ENCODE results near the gene CPNE9.

Gene CPNE9

DNA sequence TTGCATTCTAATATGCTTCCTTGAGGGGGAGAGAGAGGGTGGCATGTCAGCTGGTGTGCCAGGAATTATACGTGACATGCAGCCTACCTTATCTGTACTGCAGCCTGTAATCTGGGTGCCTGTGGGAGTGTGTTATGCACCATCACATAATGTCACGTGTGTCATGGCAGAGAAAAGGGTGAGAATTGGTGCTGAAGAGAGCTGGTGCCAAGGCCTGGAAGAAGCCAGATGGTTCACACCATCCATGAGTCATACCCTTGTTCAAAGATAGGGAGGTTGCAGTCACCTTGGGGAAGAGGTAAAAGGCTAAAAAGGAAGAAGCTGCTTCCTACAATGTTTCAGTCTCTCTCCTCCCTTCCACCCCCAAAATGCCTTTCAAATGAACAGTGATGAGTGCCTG, 33.2 kb downstream of the CPNE9 start:
- Histone ChIP-seq H3K36me3 (replicated peaks; ENCODE audit: low read depth, low read length) (peaks cover 47% of the 10 kb centered on the region), H3K9me3 (ENCODE audit: insufficient read depth, low read length) (no peaks in the 10 kb centered on the region), H3K79me2 (ENCODE audit: low read length) (peaks cover 40% of the 10 kb centered on the region)

DNA sequence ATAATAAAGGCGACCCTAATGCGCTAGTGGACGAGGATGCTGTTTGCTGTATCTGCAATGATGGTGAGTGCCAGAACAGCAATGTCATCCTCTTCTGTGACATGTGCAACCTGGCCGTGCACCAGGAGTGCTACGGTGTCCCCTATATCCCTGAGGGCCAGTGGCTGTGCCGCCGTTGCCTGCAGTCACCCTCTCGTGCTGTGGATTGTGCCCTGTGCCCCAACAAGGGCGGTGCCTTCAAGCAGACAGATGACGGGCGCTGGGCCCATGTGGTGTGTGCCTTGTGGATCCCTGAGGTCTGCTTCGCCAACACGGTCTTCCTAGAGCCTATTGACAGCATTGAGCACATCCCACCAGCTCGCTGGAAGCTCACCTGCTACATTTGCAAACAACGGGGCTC, 35.5 kb downstream of the CPNE9 start:
- Histone ChIP-seq H3K36me3 (replicated peaks; ENCODE audit: low read depth, low read length) (peaks cover 67% of the 10 kb centered on the region), H3K27ac (ENCODE audit: low read length) (no peak overlapping the region), H2AFZ (ENCODE audit: low read depth, low read length) (no peak overlapping the region), H3K4me3 (ENCODE audit: low read length) (no peak overlapping the region), H3K27me3 (ENCODE audit: low read depth, low read length) (no peaks in the 10 kb centered on the region), H3K79me2 (ENCODE audit: low read length) (peaks cover 16% of the 10 kb centered on the region), H3K9me3 (ENCODE audit: insufficient read depth, low read length) (no peaks in the 10 kb centered on the region), H3K9ac (ENCODE audit: low read length) (no peak overlapping the region), H3K4me1 (ENCODE audit: low read length) (no peaks in the 10 kb centered on the region), H3K4me2 (ENCODE audit: low read length) (no peak overlapping the region), H4K20me1 (ENCODE audit: insufficient read depth, low read length) (peaks cover 2% of the 10 kb centered on the region; the same call in 1 of the 2 replicates)
- TF ChIP-seq, protein P1, sequence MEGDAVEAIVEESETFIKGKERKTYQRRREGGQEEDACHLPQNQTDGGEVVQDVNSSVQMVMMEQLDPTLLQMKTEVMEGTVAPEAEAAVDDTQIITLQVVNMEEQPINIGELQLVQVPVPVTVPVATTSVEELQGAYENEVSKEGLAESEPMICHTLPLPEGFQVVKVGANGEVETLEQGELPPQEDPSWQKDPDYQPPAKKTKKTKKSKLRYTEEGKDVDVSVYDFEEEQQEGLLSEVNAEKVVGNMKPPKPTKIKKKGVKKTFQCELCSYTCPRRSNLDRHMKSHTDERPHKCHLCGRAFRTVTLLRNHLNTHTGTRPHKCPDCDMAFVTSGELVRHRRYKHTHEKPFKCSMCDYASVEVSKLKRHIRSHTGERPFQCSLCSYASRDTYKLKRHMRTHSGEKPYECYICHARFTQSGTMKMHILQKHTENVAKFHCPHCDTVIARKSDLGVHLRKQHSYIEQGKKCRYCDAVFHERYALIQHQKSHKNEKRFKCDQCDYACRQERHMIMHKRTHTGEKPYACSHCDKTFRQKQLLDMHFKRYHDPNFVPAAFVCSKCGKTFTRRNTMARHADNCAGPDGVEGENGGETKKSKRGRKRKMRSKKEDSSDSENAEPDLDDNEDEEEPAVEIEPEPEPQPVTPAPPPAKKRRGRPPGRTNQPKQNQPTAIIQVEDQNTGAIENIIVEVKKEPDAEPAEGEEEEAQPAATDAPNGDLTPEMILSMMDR (IDR thresholded peaks at IDR 0.05; ENCODE audit: low read depth, low read length) = no peak
- no peak for TF ChIP-seq EZH2phosphoT487 (IDR thresholded peaks at IDR 0.05; ENCODE audit: low read depth)

More for the DNA sequence above, 33.2 kb downstream of the CPNE9 start:
- H4K20me1 ChIP-seq (ENCODE audit: insufficient read depth, low read length) = peaks cover 19% of the 10 kb centered on the region
- no peak overlapping the region for H3K4me3 ChIP-seq (ENCODE audit: low read length)
- H3K4me1 ChIP-seq (ENCODE audit: low read length) = peaks cover 9% of the 10 kb centered on the region
- no peaks in the 10 kb centered on the region for H3K27me3 ChIP-seq (ENCODE audit: low read depth, low read length)
- no peak overlapping the region for H3K27ac ChIP-seq (ENCODE audit: low read length)
- no peak overlapping the region for H3K9ac ChIP-seq (ENCODE audit: low read length)
- H3K4me2 ChIP-seq (ENCODE audit: low read length) = no peak overlapping the region
- H2AFZ ChIP-seq (ENCODE audit: low read depth, low read length) = no peak overlapping the region
- TF ChIP-seq, protein P1 (IDR thresholded peaks at IDR 0.05; ENCODE audit: low read depth, low read length) = no peak
- no peak for TF ChIP-seq EZH2phosphoT487 (IDR thresholded peaks at IDR 0.05; ENCODE audit: low read depth)

DNA sequence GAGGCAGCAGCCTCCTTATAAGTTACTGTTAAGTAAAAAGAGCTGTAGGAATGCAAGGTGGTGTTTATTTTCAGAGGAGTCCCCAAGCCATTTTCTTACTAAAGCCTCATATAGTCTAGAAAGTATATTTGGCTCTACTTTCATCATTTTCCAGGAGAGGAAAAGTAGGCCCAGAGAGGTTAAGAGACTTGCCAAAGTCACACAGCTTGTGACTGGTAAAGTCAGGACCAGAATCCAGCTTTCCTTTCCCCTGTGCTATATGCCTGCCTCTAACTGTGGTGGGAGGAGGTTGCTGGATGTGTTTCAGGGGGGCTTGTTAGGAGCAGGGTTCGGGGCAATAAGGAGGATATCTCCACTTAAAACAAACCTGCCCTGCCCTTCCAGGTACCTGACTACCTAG, 38.9 kb downstream of the CPNE9 start:
- H3K9ac ChIP-seq (ENCODE audit: low read length) = no peak overlapping the region
- H3K27me3 ChIP-seq (ENCODE audit: low read depth, low read length) = no peaks in the 10 kb centered on the region
- no peak overlapping the region for H2AFZ ChIP-seq (ENCODE audit: low read depth, low read length)
- TF ChIP-seq, protein P1 (IDR thresholded peaks at IDR 0.05; ENCODE audit: low read depth, low read length) = no peak
- H3K27ac ChIP-seq (ENCODE audit: low read length) = no peak overlapping the region
- no peaks in the 10 kb centered on the region for H4K20me1 ChIP-seq (ENCODE audit: insufficient read depth, low read length)
- H3K4me3 ChIP-seq (ENCODE audit: low read length) = no peak overlapping the region
- H3K4me2 ChIP-seq (ENCODE audit: low read length) = no peak overlapping the region
- H3K79me2 ChIP-seq (ENCODE audit: low read length) = no peaks in the 10 kb centered on the region
- no peaks in the 10 kb centered on the region for H3K9me3 ChIP-seq (ENCODE audit: insufficient read depth, low read length)
- no peaks in the 10 kb centered on the region for H3K4me1 ChIP-seq (ENCODE audit: low read length)
- peaks cover 76% of the 10 kb centered on the region for H3K36me3 ChIP-seq (replicated peaks; ENCODE audit: low read depth, low read length)

DNA sequence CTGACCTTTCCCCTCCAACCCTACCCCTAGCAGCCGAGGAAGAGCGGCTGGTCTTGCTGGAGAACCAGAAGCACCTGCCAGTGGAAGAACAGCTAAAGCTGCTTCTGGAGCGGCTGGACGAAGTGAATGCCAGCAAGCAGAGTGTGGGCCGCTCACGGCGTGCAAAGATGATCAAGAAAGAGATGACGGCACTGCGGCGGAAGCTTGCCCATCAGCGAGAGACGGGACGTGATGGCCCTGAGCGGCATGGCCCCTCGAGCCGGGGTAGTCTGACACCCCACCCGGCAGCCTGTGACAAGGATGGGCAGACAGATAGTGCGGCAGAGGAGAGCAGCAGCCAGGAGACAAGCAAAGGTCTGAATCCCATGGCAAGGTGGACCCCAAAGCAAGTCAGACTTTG, 39.9 kb downstream of the CPNE9 start:
- H3K27me3 ChIP-seq (ENCODE audit: low read depth, low read length) = no peaks in the 10 kb centered on the region
- H3K4me1 ChIP-seq (ENCODE audit: low read length) = no peaks in the 10 kb centered on the region
- TF ChIP-seq, protein P1 (IDR thresholded peaks at IDR 0.05; ENCODE audit: low read depth, low read length) = no peak
- no peaks in the 10 kb centered on the region for H4K20me1 ChIP-seq (ENCODE audit: insufficient read depth, low read length)
- H3K9me3 ChIP-seq (ENCODE audit: insufficient read depth, low read length) = no peaks in the 10 kb centered on the region
- H3K4me2 ChIP-seq (ENCODE audit: low read length) = no peak overlapping the region
- H3K36me3 ChIP-seq (replicated peaks; ENCODE audit: low read depth, low read length) = peaks cover 70% of the 10 kb centered on the region
- H3K9ac ChIP-seq (ENCODE audit: low read length) = no peak overlapping the region
- no peak overlapping the region for H3K4me3 ChIP-seq (ENCODE audit: low read length)
- no peak overlapping the region for H2AFZ ChIP-seq (ENCODE audit: low read depth, low read length)
- no peak overlapping the region for H3K27ac ChIP-seq (ENCODE audit: low read length)
- no peaks in the 10 kb centered on the region for H3K79me2 ChIP-seq (ENCODE audit: low read length)

Measured in OCI-LY3 (cell line).